Esophagus muscularis mucosa (tissue), 3 donors: ENCODE data around the gene MRPS16.

ENCODE experiments used
- POLR2A ChIP-seq: fragments of 450-650 bp; IDR thresholded peaks from one replicate; pipeline ENCODE4 v1.6.1; 2017; ENCODE audit warnings: antibody characterized with exemption, moderate library complexity, mild to moderate bottlenecking, low read depth
- POLR2AphosphoS5 ChIP-seq, 2 donors: sonication (generic); formaldehyde crosslinking; IDR thresholded peaks; one replicate each; pipeline ENCODE4 v1.6.1; 2017; ENCODE audit warnings: antibody characterized with exemption in 2 of 2
- TF ChIP-seq, protein P1 (sequence below), 3 experiments: fragments of 200-600 bp in 2 of 3; fragments of 450-650 bp in 1 of 3; sonication (generic) in 2 of 3; IDR thresholded peaks; one replicate each; pipeline ENCODE4 v1.5.1; 2017 to 2019; ENCODE audit warnings: antibody characterized with exemption in 3 of 3, mild to moderate bottlenecking in 2 of 3, moderate library complexity in 1 of 3

DNA sequence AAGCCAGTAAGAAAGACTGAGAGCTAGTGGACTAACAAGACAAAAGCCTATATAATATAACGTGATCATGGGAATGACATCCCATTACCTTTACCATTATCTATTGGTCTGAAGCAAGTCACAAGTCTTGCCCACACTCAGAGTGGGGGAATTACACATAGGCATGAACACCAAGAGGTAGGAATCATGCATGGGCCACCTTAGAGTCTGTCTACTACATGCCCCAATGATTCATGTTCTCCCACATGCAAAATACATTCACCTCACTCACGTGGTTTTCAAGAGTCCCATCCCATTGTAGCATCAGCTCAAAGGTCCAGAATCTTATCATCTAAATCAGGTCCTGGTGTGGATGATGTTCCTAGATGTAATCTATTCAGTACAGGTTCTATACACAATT, 34.8 kb downstream of the MRPS16 start:
- TF ChIP-seq POLR2A: no peak
- TF ChIP-seq, protein P1, sequence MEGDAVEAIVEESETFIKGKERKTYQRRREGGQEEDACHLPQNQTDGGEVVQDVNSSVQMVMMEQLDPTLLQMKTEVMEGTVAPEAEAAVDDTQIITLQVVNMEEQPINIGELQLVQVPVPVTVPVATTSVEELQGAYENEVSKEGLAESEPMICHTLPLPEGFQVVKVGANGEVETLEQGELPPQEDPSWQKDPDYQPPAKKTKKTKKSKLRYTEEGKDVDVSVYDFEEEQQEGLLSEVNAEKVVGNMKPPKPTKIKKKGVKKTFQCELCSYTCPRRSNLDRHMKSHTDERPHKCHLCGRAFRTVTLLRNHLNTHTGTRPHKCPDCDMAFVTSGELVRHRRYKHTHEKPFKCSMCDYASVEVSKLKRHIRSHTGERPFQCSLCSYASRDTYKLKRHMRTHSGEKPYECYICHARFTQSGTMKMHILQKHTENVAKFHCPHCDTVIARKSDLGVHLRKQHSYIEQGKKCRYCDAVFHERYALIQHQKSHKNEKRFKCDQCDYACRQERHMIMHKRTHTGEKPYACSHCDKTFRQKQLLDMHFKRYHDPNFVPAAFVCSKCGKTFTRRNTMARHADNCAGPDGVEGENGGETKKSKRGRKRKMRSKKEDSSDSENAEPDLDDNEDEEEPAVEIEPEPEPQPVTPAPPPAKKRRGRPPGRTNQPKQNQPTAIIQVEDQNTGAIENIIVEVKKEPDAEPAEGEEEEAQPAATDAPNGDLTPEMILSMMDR (IDR thresholded peaks at IDR 0.05): no peak
- TF ChIP-seq POLR2AphosphoS5 (IDR thresholded peaks at IDR 0.05): no peak
